Stimulated activated CD4-positive, alpha-beta T cell treated with anti-CD3 and anti-CD28 coated beads, Interleukin-4, amount 100 ng/mL, for 4 hours (primary cell): Measurements from ENCODE around the gene TPRG1.
"Not testable (repeated sequence)": the region's sequence is repeated elsewhere in the genome, so short reads cannot be mapped to it uniquely, and the experiment has no call there.

Source experiments
- DNase-seq, 2 experiments: peaks; one replicate each; pipeline ENCODE4 v3.0.0-alpha.2; 2020

TPRG1 gene

GRCh38 chr3:189320511-189320910 lies 148.7 kb downstream of the TPRG1 start:
- DNase-seq = no peak

GRCh38 chr3:189322339-189322738 lies 150.6 kb downstream of the TPRG1 start:
- DNase-seq = no peak

GRCh38 chr3:189324538-189325138 lies 152.9 kb downstream of the TPRG1 start:
- peak; percentile 49 to 88 for DNase-seq

- DNase-seq = no peak
Measured at GRCh38 chr3:189325454-189325853, 153.7 kb downstream of the TPRG1 start.

GRCh38 chr3:189329630-189330029 lies 157.9 kb downstream of the TPRG1 start:
- not testable (repeated sequence) for DNase-seq

GRCh38 chr3:189330066-189330465 lies 158.3 kb downstream of the TPRG1 start:
- no peak for DNase-seq

- no peak for DNase-seq
Measured at GRCh38 chr3:189331002-189331418, 159.2 kb downstream of the TPRG1 start.

GRCh38 chr3:189334064-189334920 lies 162.5 kb downstream of the TPRG1 start:
- no peak for DNase-seq

- no peak for DNase-seq
Measured at GRCh38 chr3:189337673-189338091, 165.9 kb downstream of the TPRG1 start.

- DNase-seq = no peak
Measured at GRCh38 chr3:189338366-189338765, 166.6 kb downstream of the TPRG1 start.

GRCh38 chr3:189339996-189340395 lies 168.2 kb downstream of the TPRG1 start:
- DNase-seq = no peak

- DNase-seq = no peak
Measured at GRCh38 chr3:189340680-189341460, 169.1 kb downstream of the TPRG1 start.

GRCh38 chr3:189342811-189343210 lies 171.0 kb downstream of the TPRG1 start:
- no peak for DNase-seq

GRCh38 chr3:189344996-189345395 lies 173.2 kb downstream of the TPRG1 start:
- DNase-seq = no peak

GRCh38 chr3:189349772-189350171 lies 178.0 kb downstream of the TPRG1 start:
- DNase-seq = no peak

- no peak for DNase-seq
Measured at GRCh38 chr3:189353318-189353965, 181.7 kb downstream of the TPRG1 start.

- no peak for DNase-seq
Measured at GRCh38 chr3:189353988-189354889, 182.5 kb downstream of the TPRG1 start.

- DNase-seq = no peak
Measured at GRCh38 chr3:189355115-189355480, 183.3 kb downstream of the TPRG1 start.

- peak; percentile 4 to 57 for DNase-seq
Measured at GRCh38 chr3:189355481-189356201, 183.9 kb downstream of the TPRG1 start.

- DNase-seq = no peak
Measured at GRCh38 chr3:189360291-189360690, 188.5 kb downstream of the TPRG1 start.
